Keratinocyte (primary cell): Measurements from ENCODE around the gene ATF6B. TPM values are rescaled to one million over a fixed set of nuclear protein-coding genes. Genes with fewer than 3 reads are reported as not detected.

Experiments used
- DNase-seq: peaks from one replicate; pipeline ENCODE4 v3.0.0-alpha.2; 2011; ENCODE audit warnings: low read depth, missing footprints, low spot score
- FAIRE-seq: peaks from 2 replicates; lab custom pipeline; 2011; peaks lifted over from hg19 to GRCh38; lab: Jason Lieb, UNC
- H2AFZ ChIP-seq: 2 replicates; pipeline ENCODE4 v1.6.0; 2012; ENCODE audit warnings: low read length, control low read depth, inconsistent platforms; ENCODE audit not compliant: control insufficient read depth
- H3K27ac ChIP-seq: 2 replicates; pipeline ENCODE4 v1.5.1; 2011; ENCODE audit warnings: low read length; ENCODE audit not compliant: control insufficient read depth, insufficient read depth
- H3K27me3 ChIP-seq: 3 replicates; pipeline ENCODE4 v1.6.0; 2011; ENCODE audit warnings: low read length; ENCODE audit not compliant: control insufficient read depth, insufficient read depth; ENCODE audit errors: extremely low read depth
- H3K36me3 ChIP-seq, 2 experiments: 2 replicates in 1 of 2; 3 replicates in 1 of 2; pipeline ENCODE4 v1.5.1; 2011; ENCODE audit warnings: low read length in 2 of 2, mild to moderate bottlenecking in 1 of 2; ENCODE audit not compliant: control insufficient read depth in 2 of 2, insufficient read depth in 2 of 2; ENCODE audit errors: extremely low read depth in 1 of 2
- H3K4me1 ChIP-seq: 3 replicates; pipeline ENCODE4 v1.5.1; 2011; ENCODE audit warnings: low read length; ENCODE audit not compliant: control insufficient read depth, insufficient read depth; ENCODE audit errors: extremely low read depth
- H3K4me2 ChIP-seq: 3 replicates; pipeline ENCODE4 v1.6.0; 2011; ENCODE audit warnings: low read depth, low read length; ENCODE audit not compliant: control insufficient read depth, insufficient read depth; ENCODE audit errors: extremely low read depth
- H3K4me3 ChIP-seq, 3 experiments: fragments of 200-600 bp in 1 of 3; sonication (generic) in 1 of 3; 2 replicates in 2 of 3; 3 replicates in 1 of 3; pipeline ENCODE4 v1.5.1; 2011 to 2016; ENCODE audit warnings: low read length in 3 of 3, mild to moderate bottlenecking in 3 of 3, control low read depth in 2 of 3, inconsistent platforms in 1 of 3, low read depth in 1 of 3, mixed read lengths in 1 of 3, mixed run types in 1 of 3, moderate library complexity in 1 of 3; ENCODE audit not compliant: control insufficient read depth in 2 of 3, insufficient read depth in 2 of 3; ENCODE audit errors: extremely low read depth in 1 of 3
- H3K79me2 ChIP-seq: 2 replicates; pipeline ENCODE4 v1.6.0; 2012; ENCODE audit warnings: low read length; ENCODE audit not compliant: control insufficient read depth, insufficient read depth
- H3K9ac ChIP-seq: 3 replicates; pipeline ENCODE4 v1.6.0; 2011; ENCODE audit warnings: low read length; ENCODE audit not compliant: control insufficient read depth, insufficient read depth; ENCODE audit errors: extremely low read depth
- H3K9me1 ChIP-seq: 3 replicates; pipeline ENCODE4 v1.6.0; 2011; ENCODE audit warnings: low read length; ENCODE audit not compliant: control insufficient read depth, insufficient read depth; ENCODE audit errors: extremely low read depth
- H3K9me3 ChIP-seq: 2 replicates; pipeline ENCODE4 v1.5.1; 2012; ENCODE audit warnings: low read depth, low read length; ENCODE audit not compliant: control insufficient read depth
- H4K20me1 ChIP-seq: 3 replicates; pipeline ENCODE4 v1.6.0; 2011; ENCODE audit warnings: low read length; ENCODE audit not compliant: control insufficient read depth, insufficient read depth; ENCODE audit errors: extremely low read depth
- CTCF ChIP-seq, 3 experiments: IDR thresholded peaks in 1 of 3; conservative IDR thresholded peaks in 1 of 3; optimal IDR thresholded peaks in 1 of 3; 2 replicates in 2 of 3; 3 replicates in 1 of 3; pipeline versions ENCODE3 to v1.5.1; 2011; ENCODE audit warnings: low read length in 3 of 3, mild to moderate bottlenecking in 3 of 3, moderate library complexity in 2 of 3, control low read depth in 1 of 3, inconsistent platforms in 1 of 3; ENCODE audit not compliant: insufficient read depth in 2 of 3; ENCODE audit errors: extremely low read depth in 1 of 3
- EZH2 ChIP-seq: IDR thresholded peaks from one replicate; pipeline ENCODE4 v1.6.1; 2012; ENCODE audit warnings: inconsistent platforms, mild to moderate bottlenecking, low read length, moderate library complexity
- dilution Hi-C: fragments of 300-500 bp; cut with MboI; formaldehyde crosslinking; loops from one replicate; pipeline ENCODE4 v1.7.0; 2020; ENCODE audit warnings: low sequenced_read_pairs; ENCODE audit not compliant: extremely low pct_ligation_motif_present
- polyA plus RNA-seq, 5 experiments: library from polyadenylated mRNA; depleted of rRNA in 3 of 5; stranded (reverse) in 3 of 5; stranded (forward) in 1 of 5; unstranded in 1 of 5; fragments of >200 nt; gene quantifications; 1 replicate in 1 of 5; 2 replicates in 3 of 5; 3 replicates in 1 of 5; pipeline versions ENCODE4 v1.2.1 to v1.2.3, GENCODE V29; 2011 to 2012; ENCODE audit warnings: missing spikeins in 2 of 5, low read depth in 1 of 5, low replicate concordance in 1 of 5

ATF6B gene
- polyA plus RNA-seq, 1 donor (not counting 4 experiments of a cell fraction or from before 2014, with no cell fraction given): 30.4 TPM

GRCh38 chr6:32170294-32170693, 42.2 kb upstream of the ATF6B start:
- dilution Hi-C loops: no loop called here
- no peaks in the 10 kb centered on the region for H3K27me3 ChIP-seq
- no peak overlapping the region for H3K4me3 ChIP-seq
- TF ChIP-seq CTCF (optimal IDR thresholded peaks at IDR 0.05 in 1 of 3, IDR thresholded peaks at IDR 0.05 in 1 of 3, conservative IDR thresholded peaks at IDR 0.05 in 1 of 3; ENCODE audit: extremely low read depth in 1 of 3, insufficient read depth in 2 of 3, low read length in 3 of 3) (no peak), EZH2 (no peak)
- no peaks in the 10 kb centered on the region for H3K9me3 ChIP-seq
- H2AFZ ChIP-seq: no peak overlapping the region
- no peak overlapping the region for H3K9ac ChIP-seq
- no peak for FAIRE-seq
- H3K36me3 ChIP-seq: peaks cover 22 to 23% of the 10 kb centered on the region in 2 experiments
- DNase-seq: no peak
- H3K27ac ChIP-seq: no peak overlapping the region
- peaks cover 28% of the 10 kb centered on the region for H3K4me1 ChIP-seq
- no peak overlapping the region for H3K4me2 ChIP-seq
- H3K79me2 ChIP-seq: peaks cover 17% of the 10 kb centered on the region
- no peaks in the 10 kb centered on the region for H4K20me1 ChIP-seq
- H3K9me1 ChIP-seq: no peaks in the 10 kb centered on the region

- Histone ChIP-seq H3K27me3 (no peaks in the 10 kb centered on the region), H3K9ac (no peak overlapping the region), H4K20me1 (no peaks in the 10 kb centered on the region), H3K4me2 (no peak overlapping the region), H3K9me3 (no peaks in the 10 kb centered on the region), H2AFZ (no peak overlapping the region), H3K4me3 (no peak overlapping the region), H3K4me1 (peaks cover 17% of the 10 kb centered on the region), H3K9me1 (no peaks in the 10 kb centered on the region), H3K36me3 (peaks cover 19 to 23% of the 10 kb centered on the region in 2 experiments), H3K27ac (no peak overlapping the region), H3K79me2 (peaks cover 4% of the 10 kb centered on the region)
- no peak for TF ChIP-seq CTCF (optimal IDR thresholded peaks at IDR 0.05 in 1 of 3, IDR thresholded peaks at IDR 0.05 in 1 of 3, conservative IDR thresholded peaks at IDR 0.05 in 1 of 3; ENCODE audit: extremely low read depth in 1 of 3, insufficient read depth in 2 of 3, low read length in 3 of 3)
- TF ChIP-seq EZH2: no peak
- dilution Hi-C loops: no loop called here
- FAIRE-seq: no peak
- no peak for DNase-seq
Measured at GRCh38 chr6:32168807-32169591, 41.0 kb upstream of the ATF6B start.
